AG09309 (cell line): Measurements from ENCODE around the gene PAEP.

Source experiments
- DNase-seq: peaks from one replicate; pipeline ENCODE4 v3.0.0-alpha.2; 2010; ENCODE audit warnings: low read depth
- H3K4me3 ChIP-seq: 2 replicates; pipeline ENCODE4 v1.5.1; 2011; ENCODE audit warnings: mild to moderate bottlenecking, low read depth, low read length, moderate library complexity; ENCODE audit not compliant: control insufficient read depth
- CTCF ChIP-seq: IDR thresholded peaks from 2 replicates; pipeline ENCODE4 v1.5.1; 2011; ENCODE audit warnings: mild to moderate bottlenecking, low read depth, low read length, inconsistent platforms; ENCODE audit not compliant: insufficient read depth, control insufficient read depth; ENCODE audit errors: missing control alignments

PAEP gene

GRCh38 chr9:135515083-135515951 lies 46.2 kb upstream of the PAEP start:
- no peak overlapping the region for H3K4me3 ChIP-seq
- no peak for DNase-seq
- TF ChIP-seq CTCF: no peak

DNA sequence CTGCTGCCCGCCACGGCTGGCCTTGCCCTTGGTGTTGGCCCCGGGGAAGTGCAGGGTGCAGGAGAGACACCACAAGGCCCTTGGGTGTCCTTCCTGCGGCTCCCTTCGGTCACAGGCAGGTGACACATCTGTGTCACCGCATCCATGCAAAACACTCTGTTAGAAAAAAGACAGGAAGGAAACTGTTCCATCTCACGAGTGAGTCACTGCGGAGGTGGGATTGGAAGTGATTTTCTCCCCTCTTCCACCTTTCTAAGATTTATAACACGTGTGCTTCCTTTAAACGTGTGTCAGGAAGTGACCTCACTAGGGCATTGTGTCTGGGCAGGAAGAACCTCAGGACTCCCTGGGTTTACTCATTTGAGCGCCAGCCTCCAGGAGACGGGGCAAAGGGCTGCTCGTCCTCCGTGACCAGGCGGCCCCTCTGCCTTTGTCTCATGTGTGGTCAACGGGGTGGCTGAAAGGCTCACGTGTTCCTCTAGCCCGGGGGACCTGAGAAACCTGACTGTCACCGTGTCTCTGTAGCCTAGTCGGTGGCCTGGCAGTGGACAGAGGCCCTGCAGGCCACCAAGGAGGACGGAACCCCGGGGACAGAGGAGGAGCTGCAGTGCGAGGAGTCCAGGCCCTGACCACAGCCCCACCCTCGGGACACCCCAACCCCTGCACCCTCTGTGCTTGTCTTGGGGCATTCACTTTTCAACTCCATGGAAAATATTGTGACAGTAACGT lies 45.3 kb upstream of the PAEP start:
- no peak for TF ChIP-seq CTCF
- no peak overlapping the region for H3K4me3 ChIP-seq
- DNase-seq: no peak

- no peak for DNase-seq
- H3K4me3 ChIP-seq: no peak overlapping the region
- no peak for TF ChIP-seq CTCF
Measured at GRCh38 chr9:135517407-135517822, 44.1 kb upstream of the PAEP start.

DNA sequence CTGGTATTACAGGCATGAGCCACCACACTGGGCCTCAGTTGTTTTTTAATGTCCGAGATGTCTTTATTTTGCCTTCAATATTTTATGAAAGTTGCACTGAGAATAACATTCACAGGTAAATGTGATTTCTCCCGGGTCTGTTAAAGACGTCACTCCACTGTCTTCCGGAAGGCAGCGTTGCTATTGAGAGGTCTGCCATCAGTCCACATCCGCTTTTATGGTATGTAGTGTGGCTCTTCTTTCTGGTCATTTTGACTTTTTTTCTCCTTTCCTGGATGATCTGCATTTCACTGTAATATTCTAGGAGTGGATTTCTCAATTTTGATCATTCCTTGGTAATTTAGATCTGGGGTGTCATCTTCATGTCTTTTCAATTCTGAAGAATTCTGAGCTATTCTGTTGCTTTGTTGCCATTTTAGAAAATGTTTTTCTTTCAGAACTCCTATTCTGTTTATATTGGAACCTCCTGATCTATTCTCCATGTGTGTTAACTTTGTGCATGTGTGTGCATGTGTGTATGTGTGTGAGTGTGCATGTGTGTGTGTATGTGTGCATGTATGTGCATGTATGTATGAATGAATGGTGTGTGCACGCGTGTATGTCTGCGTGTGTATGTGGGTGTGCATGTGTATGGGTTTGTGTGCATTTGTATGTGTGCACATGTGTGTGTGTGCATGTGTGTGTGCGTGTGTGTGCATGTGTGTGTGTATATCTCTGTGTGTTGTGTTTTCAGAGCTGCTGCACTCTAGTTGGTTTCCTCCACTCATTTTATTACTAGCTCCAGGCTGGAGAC lies 42.2 kb upstream of the PAEP start:
- DNase-seq: no peak
- no peak for TF ChIP-seq CTCF

DNA sequence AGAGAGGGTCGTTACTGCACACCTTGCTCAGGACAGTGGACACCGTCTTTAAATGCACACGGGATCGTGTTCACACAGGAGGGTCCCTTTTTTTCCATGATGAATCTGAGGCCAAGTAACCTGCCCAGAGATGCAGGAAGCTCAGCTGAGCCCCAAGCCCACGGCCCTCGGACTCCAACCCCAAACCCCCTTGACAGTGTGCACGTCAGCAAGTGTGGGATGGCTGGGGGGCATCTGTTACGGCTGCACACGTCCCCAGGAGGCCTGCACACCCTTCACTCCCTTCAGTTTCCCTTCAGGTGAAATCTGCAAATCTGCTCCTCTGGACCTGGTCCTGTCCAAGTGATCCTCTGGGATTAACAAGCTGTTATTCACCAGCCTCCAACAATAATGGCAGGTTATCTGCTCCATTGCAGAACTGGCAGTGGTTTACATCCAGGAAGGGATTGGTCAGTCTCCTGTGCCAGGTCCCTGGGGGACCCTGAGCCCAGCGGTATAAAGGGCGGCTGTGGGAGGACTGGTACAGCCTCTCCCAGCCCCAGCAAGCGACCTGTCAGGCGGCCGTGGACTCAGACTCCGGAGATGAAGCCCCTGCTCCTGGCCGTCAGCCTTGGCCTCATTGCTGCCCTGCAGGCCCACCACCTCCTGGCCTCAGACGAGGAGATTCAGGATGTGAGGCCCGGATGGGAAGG lies 40.5 kb upstream of the PAEP start, which contains the start of gene LCN1:
Gene LCN1 (plus strand): TSS at position 525 of the 692 bp plus-strand sequence. CDS start 58 bp downstream, at position 583.
- DNase-seq: no peak
- no peak for TF ChIP-seq CTCF
- H3K4me3 ChIP-seq: no peak within 1 kb of the TSS

More for the DNA sequence above, 42.2 kb upstream of the PAEP start:
- H3K4me3 ChIP-seq: no peak overlapping the region

- TF ChIP-seq CTCF: no peak
- no peak overlapping the region for H3K4me3 ChIP-seq
- DNase-seq: no peak
Measured at GRCh38 chr9:135521608-135522095, 39.9 kb upstream of the PAEP start.
